Activated B cell treated with CpG ODN at 0.5 μM for 24 hours (primary cell): ENCODE data around the gene FERMT1. TPM values are rescaled to one million over a fixed set of nuclear protein-coding genes. Genes with fewer than 3 reads are reported as not detected.

ENCODE experiments used
- ATAC-seq: fragments of 200-7000 bp; cut with Tn5 transposase; one replicate; pipeline ENCODE4 v1.10.0; 2021; ENCODE audit warnings: low read depth, mild to moderate bottlenecking, moderate library complexity
- CTCF ChIA-PET: fragments of 350-600 bp; sonication (Branson Sonifier 250); formaldehyde crosslinking; loops from one replicate; lab custom pipeline; 2021; ENCODE audit warnings: antibody characterized with exemption; lab: Charles Lee
- POLR2A ChIA-PET: fragments of 350-600 bp; sonication (Branson Sonifier 250); formaldehyde crosslinking; loops from one replicate; lab custom pipeline; 2021; ENCODE audit warnings: antibody characterized with exemption; lab: Charles Lee
- DNase-seq: peaks from one replicate; pipeline ENCODE4 v3.0.0; 2022
- H3K27ac Mint-ChIP-seq: one replicate; pipeline ENCODE4 v1.8.0; 2020; ENCODE audit warnings: mixed read lengths
- H3K27me3 Mint-ChIP-seq: one replicate; pipeline ENCODE4 v1.8.0; 2021; ENCODE audit warnings: mixed read lengths
- H3K36me3 Mint-ChIP-seq: one replicate; pipeline ENCODE4 v1.8.0; 2021; ENCODE audit warnings: low read depth, mixed read lengths
- H3K4me1 Mint-ChIP-seq: one replicate; pipeline ENCODE4 v1.8.0; 2021; ENCODE audit warnings: mixed read lengths
- H3K4me3 Mint-ChIP-seq: one replicate; pipeline ENCODE4 v1.8.0; 2020; ENCODE audit warnings: mild to moderate bottlenecking, mixed read lengths
- H3K9me3 Mint-ChIP-seq: one replicate; pipeline ENCODE4 v1.8.0; 2020; ENCODE audit warnings: mixed read lengths
- intact Hi-C: fragments of 100-400 bp; cut with micrococcal nuclease; formaldehyde crosslinking; loops from one replicate; pipeline ENCODE4 v1.15.1; 2024
- total RNA-seq: library from RNA; stranded (reverse); gene quantifications from 2 replicates; pipeline ENCODE4 v1.2.3, GENCODE V29; 2022
- TF ChIP-seq, protein P1 (sequence below): fragments of 200-600 bp; IDR thresholded peaks from one replicate; pipeline ENCODE4 v1.8.0; 2022; ENCODE audit warnings: antibody characterized with exemption, mild to moderate bottlenecking

Gene FERMT1
- total RNA-seq, 1 donor from 2014 or later = not detected

DNA sequence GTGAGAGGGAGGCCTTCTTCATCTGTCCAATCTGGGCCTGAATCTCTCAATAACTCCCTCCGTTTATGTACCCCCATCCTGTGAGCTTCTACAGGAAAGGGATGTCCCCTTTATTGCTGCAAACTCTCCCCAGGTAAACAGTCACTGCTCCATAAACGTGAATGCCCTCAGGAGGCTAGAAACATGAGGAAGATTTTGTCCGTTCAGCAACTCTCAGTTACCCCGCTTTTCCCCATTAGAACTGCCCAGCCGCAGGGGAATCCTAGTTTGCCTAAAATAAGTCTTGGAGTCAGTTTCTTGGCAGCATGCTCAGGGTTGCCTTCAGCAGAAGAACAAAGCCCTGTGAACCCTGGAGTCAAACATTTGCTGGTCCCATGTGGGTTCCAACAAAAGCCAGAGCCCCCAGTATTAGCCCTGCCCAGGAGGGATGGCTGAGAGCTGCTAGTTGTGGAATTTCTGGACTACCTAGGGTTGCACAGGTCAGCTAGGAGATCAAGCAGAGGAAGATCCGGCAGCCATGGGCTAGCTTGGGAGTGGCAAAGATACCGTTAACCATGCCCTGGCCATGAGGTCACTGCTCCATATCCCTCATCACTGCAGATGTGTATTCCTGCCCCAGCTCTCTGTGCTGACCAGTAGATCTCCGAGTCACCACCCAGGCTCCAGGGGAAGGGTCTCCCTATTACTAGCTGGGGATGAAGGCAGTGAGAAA lies 69.6 kb downstream of the FERMT1 start:
- intact Hi-C loops = no loop called here
- H3K27ac Mint-ChIP-seq = no peak overlapping the region
- DNase-seq (no peak), ATAC-seq (no peak)
- TF ChIP-seq, protein P1, sequence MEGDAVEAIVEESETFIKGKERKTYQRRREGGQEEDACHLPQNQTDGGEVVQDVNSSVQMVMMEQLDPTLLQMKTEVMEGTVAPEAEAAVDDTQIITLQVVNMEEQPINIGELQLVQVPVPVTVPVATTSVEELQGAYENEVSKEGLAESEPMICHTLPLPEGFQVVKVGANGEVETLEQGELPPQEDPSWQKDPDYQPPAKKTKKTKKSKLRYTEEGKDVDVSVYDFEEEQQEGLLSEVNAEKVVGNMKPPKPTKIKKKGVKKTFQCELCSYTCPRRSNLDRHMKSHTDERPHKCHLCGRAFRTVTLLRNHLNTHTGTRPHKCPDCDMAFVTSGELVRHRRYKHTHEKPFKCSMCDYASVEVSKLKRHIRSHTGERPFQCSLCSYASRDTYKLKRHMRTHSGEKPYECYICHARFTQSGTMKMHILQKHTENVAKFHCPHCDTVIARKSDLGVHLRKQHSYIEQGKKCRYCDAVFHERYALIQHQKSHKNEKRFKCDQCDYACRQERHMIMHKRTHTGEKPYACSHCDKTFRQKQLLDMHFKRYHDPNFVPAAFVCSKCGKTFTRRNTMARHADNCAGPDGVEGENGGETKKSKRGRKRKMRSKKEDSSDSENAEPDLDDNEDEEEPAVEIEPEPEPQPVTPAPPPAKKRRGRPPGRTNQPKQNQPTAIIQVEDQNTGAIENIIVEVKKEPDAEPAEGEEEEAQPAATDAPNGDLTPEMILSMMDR = no peak
- H3K4me3 Mint-ChIP-seq = no peak overlapping the region
- CTCF ChIA-PET = no interaction called here
- H3K27me3 Mint-ChIP-seq = peaks cover 22% of the 10 kb centered on the region
- peaks cover 5% of the 10 kb centered on the region for H3K4me1 Mint-ChIP-seq
- POLR2A ChIA-PET = no interaction called here
- H3K36me3 Mint-ChIP-seq = no peaks in the 10 kb centered on the region
- H3K9me3 Mint-ChIP-seq = no peaks in the 10 kb centered on the region

DNA sequence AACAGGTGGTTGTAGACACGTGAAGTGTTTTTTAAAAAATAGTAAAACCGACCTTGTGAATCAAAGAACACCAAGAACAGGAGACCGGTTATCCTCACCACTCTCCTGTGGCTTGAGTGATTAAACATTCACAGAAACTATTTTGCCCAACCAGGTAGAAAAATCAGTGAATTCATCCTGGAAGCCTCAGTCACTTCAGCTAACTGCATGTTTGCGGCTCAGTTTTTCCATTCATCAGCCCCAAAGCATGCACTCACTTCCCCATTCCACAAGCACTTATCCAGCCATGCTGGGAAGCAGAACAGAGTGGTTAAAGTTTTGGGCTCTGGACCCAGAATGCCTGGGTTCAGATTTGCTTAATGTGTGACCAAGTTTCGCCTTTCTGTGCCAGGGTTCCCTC lies 71.3 kb downstream of the FERMT1 start:
- H3K27me3 Mint-ChIP-seq = peaks cover 22% of the 10 kb centered on the region
- no peak for DNase-seq
- H3K36me3 Mint-ChIP-seq = no peaks in the 10 kb centered on the region
- no peaks in the 10 kb centered on the region for H3K9me3 Mint-ChIP-seq
- H3K4me3 Mint-ChIP-seq = no peak overlapping the region
- H3K27ac Mint-ChIP-seq = no peak overlapping the region
- no peak for ATAC-seq
- TF ChIP-seq, protein P1 = no peak
- ChIA-PET CTCF (no interaction called here), POLR2A (no interaction called here)
- intact Hi-C loops = no loop called here
- H3K4me1 Mint-ChIP-seq = peaks cover 5% of the 10 kb centered on the region

DNA sequence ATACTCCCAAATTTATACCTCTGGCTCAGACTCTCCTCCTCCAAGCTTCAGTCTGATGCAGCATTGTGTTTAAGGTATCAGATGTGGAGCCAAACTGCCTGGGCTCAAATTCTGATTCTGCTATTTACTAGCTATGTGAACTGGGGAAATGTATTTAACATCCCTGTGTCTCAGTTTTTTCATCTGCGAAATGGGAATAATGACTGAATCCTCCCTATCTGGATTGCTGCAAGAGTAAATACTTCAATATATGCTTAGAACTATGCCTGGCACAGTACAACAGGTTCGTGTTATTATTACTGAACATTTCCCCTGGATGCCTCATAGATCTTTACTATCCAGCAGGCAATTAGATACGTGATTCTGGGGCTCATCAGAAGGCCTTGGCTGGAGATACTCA lies 74.4 kb downstream of the FERMT1 start:
- Mint-ChIP-seq H3K27me3 (peaks cover 14% of the 10 kb centered on the region), H3K4me1 (peaks cover 5% of the 10 kb centered on the region), H3K27ac (no peak overlapping the region), H3K9me3 (no peaks in the 10 kb centered on the region), H3K36me3 (no peaks in the 10 kb centered on the region), H3K4me3 (no peak overlapping the region)
- ATAC-seq (no peak), DNase-seq (no peak)
- POLR2A ChIA-PET = no interaction called here
- CTCF ChIA-PET = no interaction called here
- TF ChIP-seq, protein P1 = no peak
- intact Hi-C loops = no loop called here

DNA sequence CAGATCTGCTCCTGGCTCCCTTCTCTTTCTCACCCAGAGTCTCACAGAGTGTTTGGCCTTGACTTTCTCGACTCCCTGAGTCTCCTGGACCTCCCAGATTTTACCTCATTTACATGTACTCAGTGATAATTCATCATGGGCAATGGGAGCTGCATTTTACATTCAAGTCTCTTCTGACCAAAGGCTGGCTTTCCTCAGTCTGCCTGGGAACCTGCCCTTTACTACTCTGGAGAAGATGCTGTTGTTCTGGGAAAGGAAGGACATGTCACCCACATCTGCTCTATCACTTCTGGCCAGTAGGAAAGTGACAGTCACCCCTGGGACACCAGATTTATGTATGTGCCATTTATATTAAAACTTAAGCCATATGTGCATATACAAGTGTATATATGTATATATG lies 76.4 kb downstream of the FERMT1 start:
- peaks cover 9% of the 10 kb centered on the region for H3K27me3 Mint-ChIP-seq
- intact Hi-C loops = no loop called here
- POLR2A ChIA-PET = no interaction called here

DNA sequence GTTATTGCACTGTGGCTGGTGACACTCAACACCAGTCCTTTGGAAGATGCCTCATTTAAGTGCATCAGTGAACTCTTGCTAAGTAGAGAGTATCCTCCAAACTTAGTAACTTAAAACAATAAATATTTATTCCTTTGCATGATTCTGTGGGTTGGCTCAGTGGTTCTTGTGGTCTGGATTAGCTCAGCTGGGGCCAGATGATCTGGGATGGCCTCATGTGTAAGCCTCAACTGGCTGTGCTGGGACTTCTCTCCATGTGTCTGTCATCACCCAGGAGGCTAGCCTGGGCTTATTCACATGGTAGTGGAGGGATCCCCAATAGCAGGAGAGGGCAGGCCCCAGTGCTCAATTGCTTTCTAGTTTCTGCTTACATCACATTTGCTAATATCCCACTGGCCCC lies 77.3 kb downstream of the FERMT1 start:
- TF ChIP-seq, protein P1 = no peak
- Mint-ChIP-seq H3K27me3 (peaks cover 4% of the 10 kb centered on the region), H3K9me3 (no peaks in the 10 kb centered on the region), H3K27ac (no peak overlapping the region), H3K4me1 (no peaks in the 10 kb centered on the region), H3K4me3 (no peak overlapping the region), H3K36me3 (peaks cover 13% of the 10 kb centered on the region)
- ATAC-seq = no peak
- ChIA-PET POLR2A (no interaction called here), CTCF (no interaction called here)
- no peak for DNase-seq
- intact Hi-C loops = no loop called here

More for the DNA sequence above, 76.4 kb downstream of the FERMT1 start:
- Mint-ChIP-seq H3K4me1 (no peaks in the 10 kb centered on the region), H3K27ac (no peak overlapping the region), H3K9me3 (no peaks in the 10 kb centered on the region), H3K4me3 (no peak overlapping the region), H3K36me3 (peaks cover 9% of the 10 kb centered on the region)
- DNase-seq = no peak
- TF ChIP-seq, protein P1 = no peak
- CTCF ChIA-PET = no interaction called here
- ATAC-seq = no peak
